ENCODE data around the gene BIRC7. TPM values are rescaled to one million over a fixed set of nuclear protein-coding genes. Genes with fewer than 3 reads are reported as not detected.

BIRC7 gene
- total RNA-seq, 1 donor: 0.09 TPM

DNA sequence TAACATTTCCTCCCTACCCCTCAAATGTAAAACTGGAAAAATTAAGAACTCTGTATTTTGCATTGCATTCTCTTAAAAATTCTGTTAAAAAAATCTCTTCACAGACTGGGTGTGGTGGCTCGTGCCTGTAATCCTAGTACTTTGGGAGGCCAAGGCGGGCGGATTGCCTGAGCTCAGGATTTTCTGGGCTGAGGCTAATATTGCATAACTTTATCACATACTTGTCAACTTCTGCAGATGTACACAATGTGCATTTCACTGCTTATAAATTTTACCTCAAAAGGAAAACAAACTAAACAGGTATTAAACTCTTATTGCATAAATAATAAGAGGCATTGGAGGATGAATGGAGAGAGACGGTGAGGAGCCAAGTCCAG, 40.9 kb upstream of the BIRC7 start:
- H3K4me3 ChIP-seq (ENCODE audit: low read depth, low read length): no peak overlapping the region
- no peak for DNase-seq (ENCODE audit: low read depth)
- TF ChIP-seq, protein P1, sequence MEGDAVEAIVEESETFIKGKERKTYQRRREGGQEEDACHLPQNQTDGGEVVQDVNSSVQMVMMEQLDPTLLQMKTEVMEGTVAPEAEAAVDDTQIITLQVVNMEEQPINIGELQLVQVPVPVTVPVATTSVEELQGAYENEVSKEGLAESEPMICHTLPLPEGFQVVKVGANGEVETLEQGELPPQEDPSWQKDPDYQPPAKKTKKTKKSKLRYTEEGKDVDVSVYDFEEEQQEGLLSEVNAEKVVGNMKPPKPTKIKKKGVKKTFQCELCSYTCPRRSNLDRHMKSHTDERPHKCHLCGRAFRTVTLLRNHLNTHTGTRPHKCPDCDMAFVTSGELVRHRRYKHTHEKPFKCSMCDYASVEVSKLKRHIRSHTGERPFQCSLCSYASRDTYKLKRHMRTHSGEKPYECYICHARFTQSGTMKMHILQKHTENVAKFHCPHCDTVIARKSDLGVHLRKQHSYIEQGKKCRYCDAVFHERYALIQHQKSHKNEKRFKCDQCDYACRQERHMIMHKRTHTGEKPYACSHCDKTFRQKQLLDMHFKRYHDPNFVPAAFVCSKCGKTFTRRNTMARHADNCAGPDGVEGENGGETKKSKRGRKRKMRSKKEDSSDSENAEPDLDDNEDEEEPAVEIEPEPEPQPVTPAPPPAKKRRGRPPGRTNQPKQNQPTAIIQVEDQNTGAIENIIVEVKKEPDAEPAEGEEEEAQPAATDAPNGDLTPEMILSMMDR (IDR thresholded peaks at IDR 0.05; ENCODE audit: insufficient read depth, low read length): no peak

DNA sequence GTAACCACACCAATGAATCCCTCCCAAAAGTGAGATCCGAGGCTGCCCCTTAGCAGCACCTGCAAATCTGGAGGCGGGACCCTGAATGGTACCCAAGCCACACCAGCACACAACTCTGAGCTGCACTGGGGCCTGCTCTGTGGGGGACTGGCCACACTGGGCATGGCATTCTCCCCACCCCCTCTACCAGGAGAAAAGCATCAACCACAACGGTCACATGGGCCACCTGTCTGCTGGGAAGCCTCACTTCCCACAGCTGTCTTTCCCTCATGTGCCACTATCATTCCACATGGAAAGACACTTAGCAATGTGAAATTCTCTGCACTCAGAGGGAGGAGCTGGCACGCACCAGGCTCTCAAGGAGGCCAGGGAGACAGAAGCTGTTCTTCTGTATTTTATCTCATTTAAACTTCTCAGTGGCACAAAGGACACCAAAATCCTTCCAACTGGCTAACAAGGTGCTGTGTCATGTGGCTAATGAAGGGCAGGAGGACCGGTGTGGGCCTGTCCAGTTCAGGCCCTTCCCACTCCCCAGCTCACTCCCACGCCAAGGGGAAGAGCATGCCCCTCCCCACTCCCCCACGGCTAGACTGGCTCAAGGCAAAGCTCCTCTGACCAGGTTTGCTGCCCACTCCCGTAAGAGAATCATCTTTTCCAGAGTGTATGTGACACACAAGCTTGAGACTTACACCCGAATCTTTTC, 38.8 kb upstream of the BIRC7 start:
- no peak overlapping the region for H3K4me3 ChIP-seq (ENCODE audit: low read depth, low read length)
- DNase-seq (ENCODE audit: low read depth): no peak
- TF ChIP-seq, protein P1 (IDR thresholded peaks at IDR 0.05; ENCODE audit: insufficient read depth, low read length): no peak

DNA sequence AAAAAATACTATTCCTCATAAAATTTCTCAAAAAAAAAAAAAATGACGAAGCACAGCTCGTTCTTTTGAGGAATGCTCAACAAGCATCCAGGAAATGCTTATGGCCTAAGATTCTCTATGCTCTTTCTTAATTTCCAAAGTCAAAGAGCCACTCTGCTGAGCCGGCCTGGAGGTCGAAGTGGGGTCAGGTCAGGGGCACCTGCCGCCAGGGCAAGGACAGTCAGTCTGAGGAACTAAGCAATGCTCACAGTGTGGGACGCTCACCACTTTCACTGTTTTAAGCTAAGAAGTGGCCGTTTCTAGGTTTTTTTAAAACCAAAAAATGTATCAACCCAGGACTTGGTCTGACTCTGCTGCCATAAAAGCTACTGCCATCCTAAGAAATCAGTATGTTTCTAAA, 37.1 kb upstream of the BIRC7 start:
- DNase-seq (ENCODE audit: low read depth): no peak
- no peak overlapping the region for H3K4me3 ChIP-seq (ENCODE audit: low read depth, low read length)
- TF ChIP-seq, protein P1 (IDR thresholded peaks at IDR 0.05; ENCODE audit: insufficient read depth, low read length): no peak

DNA sequence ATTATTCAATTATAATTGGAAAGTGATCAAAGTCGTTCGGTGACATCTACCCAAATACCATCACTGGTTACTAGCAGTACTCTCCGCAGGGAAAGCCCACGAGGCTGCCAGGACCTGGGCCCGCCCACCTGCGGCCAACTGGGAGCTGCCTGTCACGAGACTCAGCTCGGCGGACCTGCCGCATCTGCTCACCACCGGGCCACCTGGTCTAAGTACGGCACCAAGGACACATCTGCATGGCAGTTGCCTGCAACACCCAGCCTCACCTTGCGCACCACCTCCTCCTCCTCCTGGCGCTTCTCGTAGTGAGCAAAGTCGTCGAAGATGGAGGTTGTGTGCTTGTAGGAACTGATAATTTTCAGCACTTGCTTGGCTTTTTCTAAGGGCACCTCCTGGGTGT, 33.7 kb upstream of the BIRC7 start:
- H3K4me3 ChIP-seq (ENCODE audit: low read depth, low read length): no peak overlapping the region
- DNase-seq (ENCODE audit: low read depth): no peak
- TF ChIP-seq, protein P1 (IDR thresholded peaks at IDR 0.05; ENCODE audit: insufficient read depth, low read length): no peak

DNA sequence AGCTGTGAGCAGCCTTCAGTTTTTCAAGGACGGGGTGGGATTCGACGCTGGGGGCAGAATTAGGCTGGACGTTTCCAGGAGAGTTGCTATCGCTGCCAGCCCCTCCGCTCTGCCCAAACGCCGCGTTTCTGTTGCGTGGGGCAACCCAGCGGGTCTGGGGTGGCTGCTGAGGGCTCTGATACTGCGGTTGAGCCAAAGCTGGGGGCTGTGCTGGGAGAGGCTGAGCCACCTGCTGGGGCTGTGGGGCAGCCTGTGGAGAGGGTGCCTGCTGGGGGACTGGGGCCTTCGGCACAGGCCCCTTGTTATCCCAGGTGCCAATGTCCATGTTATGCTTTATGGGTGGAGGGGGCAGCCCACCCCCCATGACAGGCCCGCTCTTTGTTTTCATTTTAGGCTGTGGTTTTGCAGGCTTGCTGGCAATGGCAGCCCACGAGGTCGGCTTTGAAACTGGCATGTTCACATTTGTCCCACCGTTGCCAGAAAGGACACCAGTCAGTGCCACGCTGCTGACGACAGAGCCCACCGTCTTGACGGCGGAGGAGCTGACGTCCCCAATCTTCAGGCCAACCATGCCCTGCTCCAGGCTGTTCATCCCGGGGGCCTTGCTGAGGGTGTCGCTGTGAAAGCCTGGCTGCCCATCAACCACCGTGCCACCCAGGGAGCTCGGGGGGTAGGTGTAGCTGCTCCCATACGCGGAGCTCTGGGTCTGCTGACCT, 32.7 kb upstream of the BIRC7 start:
- DNase-seq (ENCODE audit: low read depth): no peak
- TF ChIP-seq, protein P1 (IDR thresholded peaks at IDR 0.05; ENCODE audit: insufficient read depth, low read length): no peak
- no peak overlapping the region for H3K4me3 ChIP-seq (ENCODE audit: low read depth, low read length)

DNA sequence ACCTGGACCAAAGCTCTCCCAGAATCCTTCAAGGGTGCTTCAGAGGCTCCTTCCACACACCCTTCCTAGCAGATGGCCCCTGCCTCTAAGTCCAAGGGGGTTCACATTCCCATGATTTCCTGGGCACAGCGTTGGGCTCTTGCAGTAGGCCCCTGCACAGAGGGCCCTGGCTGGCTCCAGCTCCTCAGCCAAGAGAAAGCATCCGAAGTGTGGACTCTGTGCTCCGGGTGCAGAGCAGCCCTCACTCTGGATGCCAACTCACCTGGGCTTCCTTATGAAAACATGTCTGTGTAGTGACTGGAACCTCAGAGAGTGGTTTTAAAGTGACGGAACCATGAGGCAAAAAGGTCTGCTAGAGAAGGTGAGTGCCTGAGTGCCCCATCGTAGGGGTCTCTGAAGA, 31.3 kb upstream of the BIRC7 start:
- no peak for DNase-seq (ENCODE audit: low read depth)
- TF ChIP-seq, protein P1 (IDR thresholded peaks at IDR 0.05; ENCODE audit: insufficient read depth, low read length): no peak
- no peak overlapping the region for H3K4me3 ChIP-seq (ENCODE audit: low read depth, low read length)

Data from fibroblast of the aortic adventitia (primary cell).